ENCODE results near the gene ZNF79. TPM values are rescaled to one million over a fixed set of nuclear protein-coding genes. Genes with fewer than 3 reads are reported as not detected.
A peak's percentile ranks its signal among the peaks of the same experiment; 100 is the strongest.

The ZNF79 gene
- total RNA-seq, 1 donor from 2014 or later, result 7.9 TPM

- DNase-seq (ENCODE audit: low spot score), result no peak
- no peak overlapping the region for H3K4me3 Mint-ChIP-seq (ENCODE audit: unreplicated experiment)
- H3K9me3 Mint-ChIP-seq (ENCODE audit: low read depth), result no peaks in the 10 kb centered on the region
- TF ChIP-seq, protein P1, sequence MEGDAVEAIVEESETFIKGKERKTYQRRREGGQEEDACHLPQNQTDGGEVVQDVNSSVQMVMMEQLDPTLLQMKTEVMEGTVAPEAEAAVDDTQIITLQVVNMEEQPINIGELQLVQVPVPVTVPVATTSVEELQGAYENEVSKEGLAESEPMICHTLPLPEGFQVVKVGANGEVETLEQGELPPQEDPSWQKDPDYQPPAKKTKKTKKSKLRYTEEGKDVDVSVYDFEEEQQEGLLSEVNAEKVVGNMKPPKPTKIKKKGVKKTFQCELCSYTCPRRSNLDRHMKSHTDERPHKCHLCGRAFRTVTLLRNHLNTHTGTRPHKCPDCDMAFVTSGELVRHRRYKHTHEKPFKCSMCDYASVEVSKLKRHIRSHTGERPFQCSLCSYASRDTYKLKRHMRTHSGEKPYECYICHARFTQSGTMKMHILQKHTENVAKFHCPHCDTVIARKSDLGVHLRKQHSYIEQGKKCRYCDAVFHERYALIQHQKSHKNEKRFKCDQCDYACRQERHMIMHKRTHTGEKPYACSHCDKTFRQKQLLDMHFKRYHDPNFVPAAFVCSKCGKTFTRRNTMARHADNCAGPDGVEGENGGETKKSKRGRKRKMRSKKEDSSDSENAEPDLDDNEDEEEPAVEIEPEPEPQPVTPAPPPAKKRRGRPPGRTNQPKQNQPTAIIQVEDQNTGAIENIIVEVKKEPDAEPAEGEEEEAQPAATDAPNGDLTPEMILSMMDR (IDR thresholded peaks at IDR 0.05), result no peak
- H3K4me1 Mint-ChIP-seq (ENCODE audit: low read depth), result peaks cover 18% of the 10 kb centered on the region
- H3K36me3 Mint-ChIP-seq (ENCODE audit: low read depth), result peaks cover 4% of the 10 kb centered on the region
- peaks cover 14% of the 10 kb centered on the region for H3K27me3 Mint-ChIP-seq (ENCODE audit: low read depth)
- no peak overlapping the region for H3K27ac Mint-ChIP-seq (ENCODE audit: unreplicated experiment)
Measured at GRCh38 chr9:127386249-127386648, 37.9 kb upstream of the ZNF79 start.

GRCh38 chr9:127386981-127387380, 37.2 kb upstream of the ZNF79 start:
- TF ChIP-seq, protein P1 (IDR thresholded peaks at IDR 0.05), result no peak
- DNase-seq (ENCODE audit: low spot score), result no peak
- Mint-ChIP-seq H3K4me3 (ENCODE audit: unreplicated experiment) (no peak overlapping the region), H3K27ac (ENCODE audit: unreplicated experiment) (no peak overlapping the region), H3K27me3 (ENCODE audit: low read depth) (peaks cover 14% of the 10 kb centered on the region), H3K36me3 (ENCODE audit: low read depth) (peaks cover 4% of the 10 kb centered on the region), H3K4me1 (ENCODE audit: low read depth) (peaks cover 18% of the 10 kb centered on the region), H3K9me3 (ENCODE audit: low read depth) (no peaks in the 10 kb centered on the region)

- Mint-ChIP-seq H3K27me3 (ENCODE audit: low read depth) (peaks cover 14% of the 10 kb centered on the region), H3K4me3 (ENCODE audit: unreplicated experiment) (peak overlapping the region; percentile 33), H3K36me3 (ENCODE audit: low read depth) (peaks cover 4% of the 10 kb centered on the region), H3K4me1 (ENCODE audit: low read depth) (peaks cover 18% of the 10 kb centered on the region), H3K27ac (ENCODE audit: unreplicated experiment) (peak overlapping the region; percentile 96), H3K9me3 (ENCODE audit: low read depth) (no peaks in the 10 kb centered on the region)
- TF ChIP-seq, protein P1 (IDR thresholded peaks at IDR 0.05), result no peak
- no peak for DNase-seq (ENCODE audit: low spot score)
Measured at GRCh38 chr9:127388037-127388855, 35.9 kb upstream of the ZNF79 start.

DNA sequence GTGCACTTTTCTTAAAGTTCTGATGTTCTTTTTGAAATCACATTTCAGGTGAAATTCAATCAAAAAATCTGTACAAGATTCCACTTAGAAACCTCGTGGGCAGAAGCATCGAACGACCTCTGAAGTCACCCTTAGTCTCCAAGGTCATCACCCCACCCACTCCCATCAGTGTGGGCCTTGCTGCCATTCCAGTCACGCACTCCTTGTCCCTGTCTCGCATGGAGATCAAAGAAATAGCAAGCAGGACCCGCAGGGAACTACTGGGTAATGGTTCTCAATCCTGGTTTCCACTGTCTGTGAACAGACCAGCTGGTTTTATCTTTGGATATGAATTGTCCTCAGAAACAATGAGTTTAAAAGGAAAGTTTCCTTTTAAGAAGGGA, 35.3 kb upstream of the ZNF79 start:
- Mint-ChIP-seq H3K27ac (ENCODE audit: unreplicated experiment) (peak overlapping the region; percentile 96), H3K36me3 (ENCODE audit: low read depth) (peaks cover 4% of the 10 kb centered on the region), H3K27me3 (ENCODE audit: low read depth) (peaks cover 11% of the 10 kb centered on the region), H3K4me3 (ENCODE audit: unreplicated experiment) (no peak overlapping the region), H3K9me3 (ENCODE audit: low read depth) (no peaks in the 10 kb centered on the region), H3K4me1 (ENCODE audit: low read depth) (peaks cover 18% of the 10 kb centered on the region)
- DNase-seq (ENCODE audit: low spot score), result no peak
- TF ChIP-seq, protein P1 (IDR thresholded peaks at IDR 0.05), result no peak

GRCh38 chr9:127389381-127390247, 34.6 kb upstream of the ZNF79 start:
- peaks cover 3% of the 10 kb centered on the region for H3K27me3 Mint-ChIP-seq (ENCODE audit: low read depth)
- H3K4me1 Mint-ChIP-seq (ENCODE audit: low read depth), result peaks cover 18% of the 10 kb centered on the region
- no peak overlapping the region for H3K4me3 Mint-ChIP-seq (ENCODE audit: unreplicated experiment)
- DNase-seq (ENCODE audit: low spot score), result no peak
- no peaks in the 10 kb centered on the region for H3K9me3 Mint-ChIP-seq (ENCODE audit: low read depth)
- TF ChIP-seq, protein P1 (IDR thresholded peaks at IDR 0.05), result no peak
- H3K36me3 Mint-ChIP-seq (ENCODE audit: low read depth), result peaks cover 1% of the 10 kb centered on the region
- no peak overlapping the region for H3K27ac Mint-ChIP-seq (ENCODE audit: unreplicated experiment)
